Hepatocyte (in vitro differentiated cells): ENCODE measurements around the gene MGST3.

Source experiments
- CTCF ChIP-seq: fragments of 200-600 bp; sonication (generic); IDR thresholded peaks from 2 replicates; pipeline ENCODE4 v1.5.1; 2016; ENCODE audit warnings: antibody characterized with exemption, mild to moderate bottlenecking; ENCODE audit not compliant: poor library complexity
- EZH2 ChIP-seq: fragments of 200-600 bp; sonication (generic); IDR thresholded peaks from 2 replicates; pipeline ENCODE4 v1.6.1; 2016; ENCODE audit warnings: antibody characterized with exemption, mild to moderate bottlenecking, borderline replicate concordance
- EZH2phosphoT487 ChIP-seq: fragments of 200-600 bp; sonication (generic); IDR thresholded peaks from one replicate; pipeline ENCODE4 v1.6.1; 2018; ENCODE audit warnings: antibody characterized with exemption, mild to moderate bottlenecking, low read depth, moderate library complexity; ENCODE audit not compliant: unreplicated experiment, severe bottlenecking

GRCh38 chr1:165616987-165617546 is 14.0 kb upstream of the MGST3 start:
- TF ChIP-seq CTCF (no peak), EZH2 (no peak), EZH2phosphoT487 (no peak)
